H7 (cell line): ENCODE measurements around the gene XRN1. TPM values are rescaled to one million over a fixed set of nuclear protein-coding genes. Genes with fewer than 3 reads are reported as not detected.
"Not testable (repeated sequence)": the region's sequence is repeated elsewhere in the genome, so short reads cannot be mapped to it uniquely, and the experiment has no call there.

Experiments
- DNase-seq: peaks from one replicate; pipeline ENCODE4 v3.0.0; 2012
- H3K27me3 ChIP-seq: 2 replicates; pipeline ENCODE4 v1.6.0; 2011; ENCODE audit warnings: mild to moderate bottlenecking, low read length; ENCODE audit not compliant: control insufficient read depth, insufficient read depth
- H3K36me3 ChIP-seq: replicated peaks from 2 replicates; pipeline ENCODE4 v1.5.1; 2011; ENCODE audit warnings: low read length; ENCODE audit not compliant: control insufficient read depth, insufficient read depth
- H3K4me3 ChIP-seq: 2 replicates; pipeline ENCODE4 v1.5.1; 2011; ENCODE audit warnings: low read depth, mild to moderate bottlenecking, control low read depth, low read length, moderate library complexity; ENCODE audit not compliant: insufficient read depth
- total RNA-seq: library from RNA; depleted of rRNA; stranded (reverse); fragments of >200 nt; shearing (Covaris generic); gene quantifications from 2 replicates; pipeline ENCODE4 v1.2.3, GENCODE V29; 2014

Gene XRN1
- total RNA-seq, 1 experiment from 2014 or later, result 7.1 TPM

DNA sequence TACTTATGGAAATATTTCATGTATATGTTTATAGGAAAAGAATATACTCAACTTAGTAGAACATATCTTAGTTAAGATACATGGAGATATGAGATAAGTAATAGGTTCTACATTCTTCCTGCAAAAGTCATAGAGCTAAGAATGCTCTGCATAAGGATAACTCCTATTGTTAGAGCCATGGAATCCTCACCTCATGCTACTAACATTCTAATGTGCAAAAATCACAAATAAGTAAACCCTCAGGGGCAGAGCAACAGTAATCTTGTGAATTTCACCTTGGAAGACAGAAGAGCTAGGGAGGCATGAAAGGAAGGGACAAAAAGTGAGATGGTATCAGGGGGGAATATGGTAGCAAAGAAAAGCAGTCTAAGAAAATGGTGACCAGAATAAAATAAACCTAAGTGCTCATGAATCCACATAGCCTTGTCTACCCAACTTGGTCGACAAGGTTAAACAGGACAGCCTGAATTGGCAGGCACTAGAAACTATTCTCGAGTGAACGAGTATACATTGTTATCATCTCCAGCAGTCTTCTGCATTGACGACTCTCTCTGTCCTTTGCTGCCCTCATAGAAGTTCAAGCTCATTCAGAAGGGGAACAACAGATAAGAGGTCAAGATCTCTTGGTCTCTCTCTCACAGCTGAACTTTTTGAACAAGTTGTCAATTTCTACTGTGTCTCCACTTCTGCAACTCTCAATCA is 52.8 kb downstream of the XRN1 start:
- Histone ChIP-seq H3K27me3 (no peaks in the 10 kb centered on the region), H3K4me3 (no peak overlapping the region), H3K36me3 (peaks cover 6% of the 10 kb centered on the region; the same call in 1 of the 2 replicates)
- no peak for DNase-seq

DNA sequence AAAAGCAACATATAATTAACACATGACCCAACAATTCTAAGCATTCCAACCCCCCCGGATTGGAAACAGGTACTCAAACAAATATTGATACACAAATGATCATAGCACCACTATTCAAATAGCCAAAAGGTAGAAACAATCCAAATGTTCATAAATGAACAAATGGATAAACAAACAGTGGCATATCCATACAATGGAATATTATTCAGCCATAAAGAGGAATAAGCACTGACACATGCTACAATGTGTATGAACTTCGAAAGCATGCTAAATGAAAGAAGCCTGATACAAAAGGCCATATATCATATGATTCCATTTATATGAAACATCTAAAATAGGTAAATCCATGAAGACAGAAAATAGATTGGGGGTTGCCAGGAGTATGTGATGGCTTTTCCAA is 62.8 kb downstream of the XRN1 start:
- Histone ChIP-seq H3K4me3 (no peak overlapping the region), H3K36me3 (no peaks in the 10 kb centered on the region), H3K27me3 (no peaks in the 10 kb centered on the region)
- DNase-seq, result no peak

GRCh38 chr3:142374687-142375086 is 73.2 kb downstream of the XRN1 start:
- Histone ChIP-seq H3K27me3 (no peaks in the 10 kb centered on the region), H3K36me3 (no peaks in the 10 kb centered on the region; the same call in 1 of the 2 replicates), H3K4me3 (no peak overlapping the region)
- DNase-seq, result no peak

- not testable (repeated sequence) for H3K27me3 ChIP-seq, H3K36me3 ChIP-seq, DNase-seq, H3K4me3 ChIP-seq
These were observed 78.3 kb downstream of the XRN1 start for GRCh38 chr3:142369576-142369975.

- peak; percentile 4 for DNase-seq
- H3K4me3 ChIP-seq, result no peak overlapping the region
- no peaks in the 10 kb centered on the region; the same call in 1 of the 2 replicates for H3K36me3 ChIP-seq
- H3K27me3 ChIP-seq, result no peaks in the 10 kb centered on the region
These were observed 81.4 kb downstream of the XRN1 start for GRCh38 chr3:142366434-142366833.

GRCh38 chr3:142363936-142364467 is 83.8 kb downstream of the XRN1 start:
- no peaks in the 10 kb centered on the region; the same call in 1 of the 2 replicates for H3K36me3 ChIP-seq
- no peak overlapping the region for H3K4me3 ChIP-seq
- no peaks in the 10 kb centered on the region for H3K27me3 ChIP-seq
- DNase-seq, result no peak

DNA sequence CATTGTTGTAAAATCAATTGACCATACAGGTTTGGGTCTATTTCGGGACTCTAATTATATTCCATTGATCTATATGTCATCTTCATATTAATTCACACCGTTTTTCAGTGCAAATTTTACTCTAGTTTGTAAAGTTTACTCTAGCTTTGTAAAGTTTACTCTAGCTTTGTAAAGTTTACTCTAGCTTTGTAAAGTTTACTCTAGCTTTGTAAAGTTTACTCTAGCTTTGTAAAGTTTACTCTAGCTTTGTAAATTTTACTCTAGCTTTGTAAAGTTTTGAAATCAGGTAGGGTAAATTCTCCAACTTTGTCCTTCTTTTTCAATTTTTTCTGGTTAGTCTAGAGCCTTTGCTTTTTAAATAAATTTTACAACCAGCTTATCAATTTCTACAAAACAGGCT is 84.4 kb downstream of the XRN1 start:
- H3K4me3 ChIP-seq, H3K36me3 ChIP-seq, DNase-seq, H3K27me3 ChIP-seq: not testable (repeated sequence)

DNA sequence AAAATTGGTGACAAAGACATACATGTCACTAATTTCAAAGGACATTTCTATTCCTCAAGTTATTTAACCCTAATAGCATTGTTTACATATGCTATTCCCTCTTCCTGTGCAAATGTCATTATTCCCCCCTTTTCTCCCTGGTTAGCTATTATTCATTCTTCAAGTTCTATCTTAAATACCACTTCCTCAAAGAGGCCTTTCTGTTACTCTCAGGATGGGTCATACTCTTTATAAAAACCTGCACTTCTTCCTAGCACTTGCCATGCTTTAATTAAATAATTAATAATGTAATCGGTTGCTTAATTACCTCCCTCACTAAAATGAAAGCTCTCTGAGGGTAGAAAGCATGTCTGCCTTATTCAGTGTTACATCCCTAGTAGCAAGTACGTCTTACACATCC is 88.5 kb downstream of the XRN1 start:
- no peaks in the 10 kb centered on the region for H3K27me3 ChIP-seq
- H3K36me3 ChIP-seq, result peaks cover 4% of the 10 kb centered on the region

GRCh38 chr3:142356818-142357217 is 91.0 kb downstream of the XRN1 start:
- no peak for DNase-seq
- H3K27me3 ChIP-seq, result no peaks in the 10 kb centered on the region
- no peak overlapping the region for H3K4me3 ChIP-seq
- peaks cover 4% of the 10 kb centered on the region for H3K36me3 ChIP-seq

More for the DNA sequence above, 88.5 kb downstream of the XRN1 start:
- no peak for DNase-seq
- no peak overlapping the region for H3K4me3 ChIP-seq

GRCh38 chr3:142355692-142356091 is 92.1 kb downstream of the XRN1 start:
- DNase-seq, result no peak
- no peak overlapping the region for H3K4me3 ChIP-seq
- peaks cover 4% of the 10 kb centered on the region for H3K36me3 ChIP-seq
- no peaks in the 10 kb centered on the region for H3K27me3 ChIP-seq

DNA sequence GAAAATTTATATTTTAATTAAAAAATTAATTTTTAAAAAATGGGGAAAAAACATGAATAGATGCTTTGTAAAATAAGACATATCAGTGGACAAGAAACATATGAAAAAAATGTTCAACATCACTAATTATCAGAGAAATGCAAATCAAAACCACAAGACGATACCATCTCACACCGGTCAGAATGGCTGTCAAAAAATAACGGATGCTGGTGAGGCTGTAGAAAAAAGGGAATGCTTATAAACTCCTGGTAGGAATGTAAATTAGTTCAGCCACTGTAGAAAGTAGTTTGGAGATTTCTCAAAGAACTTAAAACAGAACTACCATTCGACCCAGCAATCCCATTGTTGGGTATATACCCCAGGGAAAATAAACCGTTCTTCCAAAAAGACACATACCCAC is 93.8 kb downstream of the XRN1 start:
- DNase-seq, result no peak
- Histone ChIP-seq H3K4me3 (no peak overlapping the region), H3K27me3 (no peaks in the 10 kb centered on the region), H3K36me3 (peaks cover 4% of the 10 kb centered on the region)

DNA sequence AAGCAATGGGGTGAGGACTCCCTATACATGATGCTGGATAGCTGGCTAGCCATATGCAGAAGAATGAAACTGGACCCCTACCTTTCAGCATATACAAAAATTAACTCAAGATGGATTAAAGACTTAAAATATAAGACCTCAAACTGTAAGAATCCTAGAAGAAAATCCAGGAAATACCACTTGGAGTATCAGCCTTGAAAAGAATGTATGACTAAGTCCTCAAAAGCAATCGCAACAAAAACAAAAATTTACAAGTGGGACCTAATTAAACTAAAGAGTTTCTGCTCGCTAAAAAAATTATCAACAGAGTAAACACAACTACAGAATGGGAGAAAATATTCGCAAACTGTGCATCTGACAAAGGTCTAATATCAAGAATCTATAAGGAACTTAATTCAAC is 94.3 kb downstream of the XRN1 start:
- no peak for DNase-seq
- Histone ChIP-seq H3K27me3 (no peaks in the 10 kb centered on the region), H3K4me3 (no peak overlapping the region), H3K36me3 (peaks cover 4% of the 10 kb centered on the region)

DNA sequence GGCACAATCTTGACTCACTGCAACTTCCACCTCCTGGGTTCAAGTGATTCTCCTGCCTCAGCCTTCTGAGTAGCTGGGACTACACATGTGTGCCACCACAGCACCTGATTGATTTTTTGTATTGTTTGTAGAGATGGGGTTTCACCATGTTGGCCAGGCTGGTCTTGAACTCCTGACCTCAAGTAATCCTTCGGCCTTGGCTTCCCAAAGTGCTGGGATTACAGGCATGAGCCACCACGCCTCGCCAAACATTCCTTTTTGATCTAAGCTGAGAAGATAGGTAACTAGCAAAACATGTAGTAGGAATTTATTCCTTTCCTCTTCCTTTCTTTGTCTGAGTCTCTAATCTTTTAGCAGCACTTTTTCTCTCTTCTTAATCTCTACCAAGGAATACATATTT is 95.1 kb downstream of the XRN1 start:
- H3K27me3 ChIP-seq, DNase-seq, H3K4me3 ChIP-seq, H3K36me3 ChIP-seq: not testable (repeated sequence)

DNA sequence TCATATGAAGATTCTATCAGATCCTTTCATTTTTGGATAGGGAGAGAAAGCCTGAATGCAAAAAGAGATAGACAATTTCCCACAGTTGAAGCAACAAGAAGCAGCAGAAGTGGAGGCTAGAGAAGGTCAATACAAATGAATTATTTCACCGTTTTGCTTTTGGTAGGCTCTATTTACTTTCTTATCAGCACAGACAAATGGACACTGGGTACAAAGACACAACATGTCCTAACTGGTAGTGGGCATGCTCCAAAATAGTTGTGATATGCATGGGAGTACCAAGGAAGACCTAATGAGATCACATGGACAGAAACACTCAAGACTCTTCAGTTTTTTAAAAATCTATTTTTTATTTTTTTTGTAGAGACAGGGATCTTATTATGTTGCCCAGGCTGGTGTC is 99.4 kb downstream of the XRN1 start:
- DNase-seq, result no peak

DNA sequence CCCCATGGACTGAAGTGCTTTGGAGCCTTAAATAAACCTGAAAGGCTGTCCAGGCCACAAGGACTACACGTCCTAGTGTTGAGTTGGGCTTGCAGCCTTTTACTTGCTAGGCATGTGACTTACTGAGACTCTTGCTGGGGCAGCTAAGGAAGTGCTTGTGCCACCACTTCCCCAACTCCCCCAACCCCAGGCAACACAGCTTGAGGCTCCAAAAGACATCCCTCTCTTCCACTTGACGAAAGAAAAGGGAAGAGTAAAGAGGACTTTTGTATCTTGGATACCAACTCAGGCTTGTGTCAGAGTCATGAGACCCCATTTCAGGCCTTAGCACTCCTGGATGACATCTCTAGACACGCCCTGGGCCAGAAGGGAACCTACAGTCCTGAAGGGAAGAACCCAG is 109.8 kb downstream of the XRN1 start:
- peaks cover 2% of the 10 kb centered on the region for H3K36me3 ChIP-seq
- no peak overlapping the region for H3K4me3 ChIP-seq
- no peaks in the 10 kb centered on the region for H3K27me3 ChIP-seq
- no peak for DNase-seq

More for the DNA sequence above, 99.4 kb downstream of the XRN1 start:
- Histone ChIP-seq H3K27me3 (no peaks in the 10 kb centered on the region), H3K36me3 (no peaks in the 10 kb centered on the region), H3K4me3 (no peak overlapping the region)
